Skin epidermis (tissue), 12 donors: Measurements from ENCODE around the gene PTPRT.

Experiments used
- H3K27ac ChIP-seq, 21 experiments: fragments of 200-600 bp; sonication (generic) in 11 of 21; one replicate each; pipeline ENCODE4 v1.5.0; 2020; ENCODE audit warnings: mild to moderate bottlenecking in 3 of 21, inconsistent platforms in 2 of 21, moderate library complexity in 2 of 21
- H3K4me3 ChIP-seq, 7 experiments: fragments of 200-600 bp; sonication (generic) in 2 of 7; one replicate each; pipeline ENCODE4 v1.5.0; 2020; ENCODE audit warnings: inconsistent platforms in 2 of 7, mild to moderate bottlenecking in 2 of 7, moderate library complexity in 1 of 7

PTPRT gene

DNA sequence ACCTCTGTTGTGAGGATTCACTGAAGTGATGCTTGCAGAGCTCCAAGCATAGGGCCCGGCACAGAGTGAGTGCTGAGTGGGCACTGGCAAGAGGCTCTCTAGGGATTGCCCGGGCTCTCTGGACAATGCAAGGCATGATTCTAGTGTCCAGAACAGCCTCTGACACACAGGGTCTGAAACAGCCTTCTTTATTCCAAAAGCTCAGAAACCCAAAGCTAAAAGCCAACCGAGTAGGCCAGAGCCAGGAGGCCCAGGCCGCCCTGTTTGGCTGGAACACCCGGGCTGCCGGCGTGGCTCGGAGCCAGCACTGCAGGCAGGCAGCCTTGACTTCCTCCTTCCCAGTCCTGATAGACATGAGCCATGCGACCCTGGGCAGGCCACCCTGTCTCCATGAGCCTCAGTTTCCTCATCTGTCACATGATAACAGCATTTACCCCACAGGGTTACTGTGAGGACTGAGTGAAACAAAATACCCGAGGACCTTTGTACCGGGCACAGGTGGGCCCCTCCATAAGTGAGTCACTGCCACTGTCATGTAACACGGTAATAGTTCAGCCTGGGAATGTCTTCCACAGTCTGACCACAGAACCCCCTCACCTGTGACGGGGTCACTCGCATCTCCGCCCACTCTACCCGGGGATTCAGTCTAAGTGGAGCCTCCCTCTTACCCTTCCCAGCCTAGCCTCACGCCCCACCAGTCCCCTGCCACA is 51.5 kb downstream of the PTPRT start:
- Histone ChIP-seq H3K27ac (peak overlapping the region in 1 of 21 experiments; percentile 23), H3K4me3 (no peak overlapping the region)

- H3K4me3 ChIP-seq, result no peak overlapping the region
- no peak overlapping the region for H3K27ac ChIP-seq
These were observed 52.5 kb downstream of the PTPRT start for GRCh38 chr20:43137160-43137559.

DNA sequence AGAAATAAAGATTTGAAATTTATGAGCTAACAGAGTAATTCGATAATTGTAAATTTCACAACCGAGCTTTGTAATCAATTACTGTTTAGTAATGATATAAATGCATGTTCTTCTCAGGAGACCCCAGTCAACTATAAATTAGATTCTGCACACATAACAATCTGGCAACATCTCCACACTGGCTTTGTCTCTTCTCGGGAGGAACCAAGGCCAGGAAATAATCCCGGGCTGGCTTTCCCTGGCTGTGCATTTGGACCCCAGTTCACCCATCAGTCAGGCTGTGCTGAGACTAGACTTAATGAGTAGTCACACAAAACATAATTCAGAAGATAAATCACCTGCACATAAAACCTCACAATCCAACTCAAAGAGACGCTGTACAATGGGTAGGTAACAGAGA is 65.5 kb downstream of the PTPRT start:
- Histone ChIP-seq H3K4me3 (no peak overlapping the region), H3K27ac (no peak overlapping the region)

DNA sequence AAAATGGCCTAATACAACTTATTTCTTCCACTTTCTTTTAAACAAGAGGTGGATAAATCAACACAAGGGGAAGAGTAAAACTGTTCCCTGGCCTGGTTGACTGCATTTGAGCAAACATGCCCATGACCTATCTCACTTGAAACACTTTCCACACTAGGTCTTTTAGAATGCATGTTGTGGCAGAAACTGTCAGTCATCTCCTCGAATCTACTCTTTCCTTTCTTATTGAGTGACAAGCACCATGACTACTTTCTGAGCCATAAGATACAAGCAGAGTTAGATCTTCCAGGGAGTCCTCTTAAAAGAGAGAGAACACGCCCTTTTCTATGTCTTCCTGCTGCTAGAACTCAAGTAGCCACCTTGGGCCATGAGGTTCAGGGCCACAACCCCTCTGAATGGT is 66.5 kb downstream of the PTPRT start:
- Histone ChIP-seq H3K27ac (no peak overlapping the region), H3K4me3 (no peak overlapping the region)

DNA sequence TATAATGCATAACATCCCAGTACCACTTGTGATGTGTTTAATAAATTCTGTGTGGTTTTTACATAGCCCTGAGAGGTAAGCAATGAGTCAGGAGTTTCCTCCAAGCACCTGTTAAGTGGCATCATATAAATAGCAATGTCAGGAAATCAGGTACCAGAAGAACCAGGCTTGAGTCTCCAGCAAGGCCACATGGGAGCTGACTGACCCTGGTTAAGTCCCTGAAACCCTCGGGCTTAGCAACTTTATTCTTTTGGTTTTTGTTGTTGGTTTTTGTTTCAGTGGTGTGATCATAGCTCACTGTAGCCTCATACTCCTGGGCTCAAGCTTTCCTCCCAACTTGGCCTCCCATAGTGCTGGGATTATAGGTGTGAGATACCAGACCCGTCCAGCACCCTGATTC is 70.0 kb downstream of the PTPRT start:
- no peak overlapping the region for H3K4me3 ChIP-seq
- no peak overlapping the region for H3K27ac ChIP-seq

- H3K4me3 ChIP-seq, result no peak overlapping the region
- no peak overlapping the region for H3K27ac ChIP-seq
These were observed 87.3 kb downstream of the PTPRT start for GRCh38 chr20:43102394-43102793.

GRCh38 chr20:43096931-43097260 is 92.8 kb downstream of the PTPRT start:
- no peak overlapping the region for H3K4me3 ChIP-seq

DNA sequence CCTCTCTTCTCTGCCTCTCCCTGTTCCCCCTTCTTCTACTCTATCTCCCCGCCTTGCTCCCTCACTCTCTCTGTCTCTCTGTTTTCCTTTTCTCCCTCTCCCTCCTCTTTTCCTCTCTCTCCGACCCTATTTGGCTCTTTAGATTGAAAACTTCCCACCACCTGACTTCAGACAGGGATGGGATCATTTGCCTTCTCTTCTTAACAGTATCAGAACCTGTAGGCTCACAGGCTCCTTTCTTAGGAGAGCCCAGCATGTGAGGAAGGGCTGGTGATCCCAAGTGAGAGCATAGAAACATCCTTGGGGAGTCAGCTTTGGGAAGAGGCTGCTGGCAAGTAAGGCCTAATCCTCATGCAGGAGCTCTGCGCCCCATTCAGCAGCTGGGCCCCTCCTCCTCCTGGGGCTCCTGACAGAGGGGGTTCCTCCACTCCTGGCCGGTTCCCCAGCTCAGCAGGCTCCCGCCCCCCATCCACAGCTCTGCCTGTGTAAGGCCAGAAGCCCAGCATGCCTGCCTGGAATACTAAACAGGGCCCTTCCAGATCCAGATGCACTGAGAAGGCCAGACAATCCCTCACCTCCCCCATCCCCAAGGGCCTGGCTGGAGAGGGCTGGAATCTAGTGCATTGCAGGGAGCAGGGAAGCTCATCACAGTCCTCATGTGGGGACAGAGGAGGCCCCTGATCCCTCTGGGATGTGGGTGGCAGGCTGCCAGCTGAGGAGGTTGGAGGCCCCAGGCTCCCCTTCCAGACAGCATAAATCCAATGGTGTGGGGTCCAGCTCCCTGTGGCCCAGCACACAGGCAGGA is 93.4 kb downstream of the PTPRT start:
- Histone ChIP-seq H3K4me3 (no peak overlapping the region), H3K27ac (no peak overlapping the region)

More at GRCh38 chr20:43096931-43097260, 92.8 kb downstream of the PTPRT start:
- H3K27ac ChIP-seq, result no peak overlapping the region

DNA sequence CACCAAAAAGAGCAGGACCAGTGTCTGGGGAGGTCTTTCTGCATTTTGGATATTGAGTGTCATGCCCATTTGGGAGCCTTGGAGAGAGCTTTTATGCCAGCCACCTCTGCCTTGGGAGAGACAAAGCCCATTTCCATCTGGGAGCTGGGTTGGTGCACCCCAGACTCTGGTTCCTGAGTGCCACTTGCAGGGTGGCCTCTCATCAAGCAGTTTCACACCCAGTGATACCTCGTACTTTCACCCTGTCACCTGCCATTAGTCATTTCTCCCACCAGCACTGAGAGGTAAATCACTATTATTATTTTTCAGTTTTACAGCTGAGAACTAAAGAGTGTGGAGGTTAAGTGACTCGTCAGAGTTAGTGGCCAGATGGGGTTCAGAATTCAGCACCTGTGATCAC is 94.7 kb downstream of the PTPRT start:
- Histone ChIP-seq H3K4me3 (no peak overlapping the region), H3K27ac (no peak overlapping the region)

GRCh38 chr20:43092386-43093088 is 97.2 kb downstream of the PTPRT start:
- Histone ChIP-seq H3K27ac (no peak overlapping the region), H3K4me3 (no peak overlapping the region)

- no peak overlapping the region for H3K27ac ChIP-seq
- H3K4me3 ChIP-seq, result no peak overlapping the region
These were observed 121.2 kb downstream of the PTPRT start for GRCh38 chr20:43068482-43068881.

DNA sequence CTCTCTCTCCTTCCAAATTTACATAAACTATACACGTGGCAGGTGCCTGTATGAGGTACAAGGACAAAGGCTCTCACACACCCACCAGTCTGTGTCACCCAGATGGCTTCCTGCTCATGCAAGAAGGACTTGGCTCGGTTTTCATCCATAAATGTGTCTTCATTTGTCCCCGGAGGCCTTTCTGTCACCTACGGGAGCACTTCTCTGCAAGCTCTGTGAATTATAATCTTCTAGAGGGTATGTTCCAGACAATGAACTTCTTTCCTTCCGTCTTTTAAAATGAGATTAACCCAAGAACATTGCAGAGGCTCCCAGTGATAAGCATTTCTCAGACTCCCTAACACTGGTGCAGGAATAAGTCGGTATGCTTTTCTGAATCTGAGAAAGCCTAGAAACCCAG is 123.6 kb downstream of the PTPRT start:
- Histone ChIP-seq H3K4me3 (no peak overlapping the region), H3K27ac (no peak overlapping the region)

DNA sequence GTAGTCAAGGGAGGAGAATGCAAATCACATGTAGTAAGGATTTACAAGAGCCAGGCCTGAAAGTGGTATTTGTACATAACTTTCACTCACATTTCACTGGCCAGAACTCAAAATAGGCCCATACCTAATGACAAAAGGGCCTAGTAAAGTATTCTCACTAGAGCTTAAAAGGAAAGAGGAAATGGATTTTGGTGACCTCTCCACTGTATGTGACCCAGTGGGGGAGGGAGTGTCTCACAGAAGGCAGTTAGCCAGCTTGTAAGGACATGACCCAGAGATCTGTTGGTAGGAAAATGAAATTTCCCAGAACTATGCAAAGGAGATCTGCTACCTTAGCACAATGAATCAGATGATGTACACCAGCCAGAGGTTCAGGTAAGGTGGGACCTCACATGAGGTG is 124.4 kb downstream of the PTPRT start:
- H3K27ac ChIP-seq, result no peak overlapping the region
- H3K4me3 ChIP-seq, result no peak overlapping the region

GRCh38 chr20:43058077-43058476 is 131.6 kb downstream of the PTPRT start:
- no peak overlapping the region for H3K4me3 ChIP-seq
- H3K27ac ChIP-seq, result no peak overlapping the region

DNA sequence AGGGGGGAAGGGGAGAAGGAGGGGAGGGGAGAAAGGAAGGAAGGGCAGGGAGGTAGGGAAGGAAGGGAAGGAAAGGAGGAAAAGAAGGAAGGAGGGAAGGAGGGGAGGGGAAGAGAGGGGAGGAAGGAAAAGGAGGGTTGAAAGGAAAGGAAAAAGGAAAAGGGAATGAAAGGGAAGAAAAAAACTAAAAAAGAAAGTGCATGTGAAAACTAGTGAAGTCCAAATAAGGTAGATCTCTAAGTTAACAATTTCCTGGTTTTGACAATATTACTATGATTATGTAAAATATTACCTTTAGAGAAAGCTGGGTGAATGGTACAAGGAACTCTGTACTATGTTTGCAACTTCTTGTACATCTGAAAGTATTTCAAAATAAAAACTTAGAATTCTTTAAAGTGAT is 132.4 kb downstream of the PTPRT start:
- Histone ChIP-seq H3K27ac (no peak overlapping the region), H3K4me3 (no peak overlapping the region)

- no peak overlapping the region for H3K27ac ChIP-seq
These were observed 134.4 kb downstream of the PTPRT start for GRCh38 chr20:43055181-43055884.

DNA sequence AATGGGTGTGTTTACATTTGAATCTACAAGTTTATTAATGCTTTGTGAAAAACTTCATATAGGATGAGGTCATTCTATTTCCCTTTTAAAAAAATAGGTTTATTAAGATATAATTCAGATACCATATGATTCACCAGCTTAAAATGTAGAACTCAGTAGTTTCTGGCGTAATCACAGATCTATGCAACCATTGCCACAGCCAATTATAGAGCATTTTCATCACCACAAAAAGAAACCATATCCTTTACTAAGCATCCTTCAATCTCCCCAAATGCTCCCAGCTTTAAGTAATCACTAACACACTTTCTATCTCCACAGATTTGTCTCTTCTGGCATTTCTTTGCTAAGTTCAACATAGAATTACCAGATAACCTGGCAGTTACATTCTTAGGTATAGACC is 137.2 kb downstream of the PTPRT start:
- Histone ChIP-seq H3K4me3 (no peak overlapping the region), H3K27ac (no peak overlapping the region)

More at GRCh38 chr20:43055181-43055884, 134.4 kb downstream of the PTPRT start:
- H3K4me3 ChIP-seq, result no peak overlapping the region

DNA sequence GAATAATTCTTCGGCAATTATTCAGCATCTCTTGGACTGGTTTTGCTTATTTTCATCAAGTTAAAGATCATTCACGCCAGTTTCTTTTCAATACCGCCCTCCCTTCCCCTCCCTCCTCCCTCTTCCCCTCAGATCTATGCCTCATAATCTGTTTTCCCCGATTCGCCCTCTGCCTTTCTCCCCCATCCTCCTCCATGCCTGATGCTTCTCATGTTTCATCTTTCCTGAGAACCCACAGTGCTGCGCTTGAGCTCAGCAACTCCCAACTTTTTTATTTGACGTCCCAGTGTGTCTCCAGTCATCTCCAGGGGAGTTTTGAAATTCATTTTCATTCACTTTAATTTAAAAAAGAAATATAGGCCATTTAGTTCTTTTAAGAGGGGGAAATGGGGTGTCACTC is 142.7 kb downstream of the PTPRT start:
- Histone ChIP-seq H3K4me3 (no peak overlapping the region), H3K27ac (no peak overlapping the region)

DNA sequence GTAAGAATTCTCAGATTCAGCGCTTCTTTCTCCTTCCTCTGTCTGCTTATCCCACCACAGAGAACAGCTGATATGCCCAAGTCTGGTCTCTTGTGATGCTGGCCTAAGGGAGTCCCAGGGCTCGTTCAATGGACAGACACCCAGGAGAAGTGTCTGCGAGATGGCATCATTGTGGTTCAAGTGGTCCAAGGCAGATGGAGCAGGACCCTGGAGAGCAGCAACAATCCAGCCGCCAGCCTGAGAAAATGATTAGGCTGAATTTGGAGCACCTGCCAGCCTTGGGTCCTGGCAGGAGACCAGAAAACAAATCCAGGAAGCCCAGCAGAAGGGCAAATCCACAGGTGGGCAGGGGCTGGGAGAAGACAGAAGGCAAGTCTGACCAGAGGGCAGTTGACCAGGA is 145.8 kb downstream of the PTPRT start:
- no peak overlapping the region for H3K27ac ChIP-seq
- no peak overlapping the region for H3K4me3 ChIP-seq

DNA sequence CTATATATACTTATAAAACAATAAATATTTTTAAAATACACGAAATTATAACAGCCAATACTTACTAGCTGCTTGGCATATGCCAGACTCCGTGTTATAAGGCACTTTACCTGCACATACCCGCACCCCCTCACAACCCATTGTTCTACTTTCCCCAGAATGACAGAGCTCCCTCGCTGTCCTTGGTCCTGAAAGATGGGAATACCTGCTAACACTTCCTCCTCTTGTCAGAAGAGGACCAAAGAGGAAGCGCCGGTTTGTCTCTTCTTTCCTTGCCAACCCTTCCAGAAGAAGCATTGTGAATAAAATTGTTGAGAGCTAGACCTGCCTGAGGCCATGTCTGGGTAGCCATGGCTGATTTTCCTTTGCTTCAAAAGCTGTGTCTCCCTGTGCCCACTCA is 149.3 kb downstream of the PTPRT start:
- Histone ChIP-seq H3K27ac (no peak overlapping the region), H3K4me3 (no peak overlapping the region)
